Body of pancreas (tissue), 4 donors: ENCODE results near the gene PMP22.

Experiments used
- POLR2A ChIP-seq, 3 donors: fragments of 450-650 bp; IDR thresholded peaks; one replicate each; pipeline ENCODE4 v1.6.1; 2016; ENCODE audit warnings: antibody characterized with exemption in 3 of 3, mild to moderate bottlenecking in 2 of 3
- TF ChIP-seq, protein P1 (sequence below), 7 experiments: fragments of 450-650 bp in 4 of 7; fragments of 200-600 bp in 3 of 7; sonication (generic) in 3 of 7; IDR thresholded peaks; one replicate each; pipeline ENCODE4 v1.5.1; 2016 to 2019; ENCODE audit warnings: antibody characterized with exemption in 7 of 7

DNA sequence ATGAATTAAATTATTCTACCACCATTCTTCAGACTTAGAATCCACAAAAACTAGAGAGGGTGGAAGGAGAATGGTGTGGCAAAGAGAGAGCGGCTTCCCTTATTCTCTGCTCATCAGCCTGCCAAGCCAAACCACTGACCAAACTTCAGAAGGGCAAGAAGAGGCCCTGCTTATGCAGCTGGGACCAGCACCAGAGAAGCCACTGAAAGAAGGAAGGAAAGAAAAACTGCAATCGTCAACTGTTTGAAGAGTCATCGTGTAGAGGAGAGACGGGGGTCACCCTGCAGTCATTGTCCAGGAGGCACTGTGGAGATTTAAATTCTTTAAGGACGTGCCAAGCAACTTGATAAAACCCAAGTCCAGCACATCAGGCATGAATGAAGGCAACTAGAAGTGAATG lies 15.6 kb downstream of the PMP22 start:
- no peak for TF ChIP-seq POLR2A (IDR thresholded peaks at IDR 0.05)
- TF ChIP-seq, protein P1, sequence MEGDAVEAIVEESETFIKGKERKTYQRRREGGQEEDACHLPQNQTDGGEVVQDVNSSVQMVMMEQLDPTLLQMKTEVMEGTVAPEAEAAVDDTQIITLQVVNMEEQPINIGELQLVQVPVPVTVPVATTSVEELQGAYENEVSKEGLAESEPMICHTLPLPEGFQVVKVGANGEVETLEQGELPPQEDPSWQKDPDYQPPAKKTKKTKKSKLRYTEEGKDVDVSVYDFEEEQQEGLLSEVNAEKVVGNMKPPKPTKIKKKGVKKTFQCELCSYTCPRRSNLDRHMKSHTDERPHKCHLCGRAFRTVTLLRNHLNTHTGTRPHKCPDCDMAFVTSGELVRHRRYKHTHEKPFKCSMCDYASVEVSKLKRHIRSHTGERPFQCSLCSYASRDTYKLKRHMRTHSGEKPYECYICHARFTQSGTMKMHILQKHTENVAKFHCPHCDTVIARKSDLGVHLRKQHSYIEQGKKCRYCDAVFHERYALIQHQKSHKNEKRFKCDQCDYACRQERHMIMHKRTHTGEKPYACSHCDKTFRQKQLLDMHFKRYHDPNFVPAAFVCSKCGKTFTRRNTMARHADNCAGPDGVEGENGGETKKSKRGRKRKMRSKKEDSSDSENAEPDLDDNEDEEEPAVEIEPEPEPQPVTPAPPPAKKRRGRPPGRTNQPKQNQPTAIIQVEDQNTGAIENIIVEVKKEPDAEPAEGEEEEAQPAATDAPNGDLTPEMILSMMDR (IDR thresholded peaks at IDR 0.05), result no peak
